Right lung (tissue), 5 donors: ENCODE data around the gene GABPB2. TPM values are rescaled to one million over a fixed set of nuclear protein-coding genes. Genes with fewer than 3 reads are reported as not detected.

Experiments used
- DNase-seq, 2 donors: peaks; one replicate each; pipeline ENCODE4 v3.0.0-alpha.2; 2013
- polyA plus RNA-seq, 5 donors: library from polyadenylated mRNA; unstranded; fragments of 120-200 nt; gene quantifications; one replicate each; pipeline versions ENCODE4 v1.2.1 to v1.2.3, GENCODE V29; 2013; ENCODE audit warnings: inconsistent platforms in 1 of 5, low replicate concordance in 1 of 5; ENCODE audit not compliant: insufficient read length in 5 of 5, insufficient read depth in 1 of 5

Gene GABPB2
- polyA plus RNA-seq, 5 donors: 8.2 to 13.5 (median 10.9) TPM

GRCh38 chr1:151158751-151159251 is 88.2 kb downstream of the GABPB2 start:
- DNase-seq: no peak

GRCh38 chr1:151159373-151159772 is 88.8 kb downstream of the GABPB2 start:
- no peak for DNase-seq

- no peak for DNase-seq
Observed at GRCh38 chr1:151164732-151165280, 94.2 kb downstream of the GABPB2 start.

GRCh38 chr1:151165281-151165737 is 94.7 kb downstream of the GABPB2 start:
- DNase-seq: peak in 1 of 2 donors; percentile 61

- peak; percentile 97 for DNase-seq
Observed at GRCh38 chr1:151165738-151166504, 95.4 kb downstream of the GABPB2 start, which contains the start of the genes LYSMD1 and SCNM1. Gene LYSMD1, minus strand, starts transcription at chr1:151165902. Its CDS starts 644 bp downstream, at chr1:151165258. Gene SCNM1, plus strand, starts transcription at chr1:151166144. Its CDS starts 9 bp downstream, at chr1:151166153.

GRCh38 chr1:151166505-151166956 is 96.0 kb downstream of the GABPB2 start:
- no peak for DNase-seq

- no peak for DNase-seq
Observed at GRCh38 chr1:151167116-151167515, 96.6 kb downstream of the GABPB2 start.

- no peak for DNase-seq
Observed at GRCh38 chr1:151171190-151171589, 100.6 kb downstream of the GABPB2 start.

Other genes with a start within 250 kb of the GABPB2 start
- gene ARNT, start 194.2 kb upstream of the GABPB2 start, polyA plus RNA-seq: 10 to 100 TPM; 62.5 to 88.0 (median 78.2) TPM
- gene CTXND2, start 183.6 kb upstream of the GABPB2 start, polyA plus RNA-seq: under 1 TPM in 1 of 5 donors, not detected in 4; 0.13 TPM
- gene SETDB1, start 144.4 kb upstream of the GABPB2 start, polyA plus RNA-seq: 100 to 1,000 TPM in 1 of 5 donors, 10 to 100 TPM in 4; 67.5 to 102 (median 83.8) TPM
- 100 to 1,000 TPM; 232 to 283 (median 242) TPM for gene CERS2, start 95.9 kb upstream of the GABPB2 start, polyA plus RNA-seq
- gene ANXA9, start 88.5 kb upstream of the GABPB2 start, polyA plus RNA-seq: 1 to 10 TPM; 7.7 to 9.7 (median 8.6) TPM
- gene MINDY1, start 63.9 kb upstream of the GABPB2 start, polyA plus RNA-seq: 10 to 100 TPM; 32.3 to 46.9 (median 42.6) TPM
- 10 to 100 TPM; 33.2 to 44.5 (median 40.8) TPM for gene PRUNE1, start 62.3 kb upstream of the GABPB2 start, polyA plus RNA-seq
- gene BNIPL, start 34.2 kb upstream of the GABPB2 start, polyA plus RNA-seq: 10 to 100 TPM in 1 of 5 donors, 1 to 10 TPM in 4; 5.9 to 11.1 (median 8.6) TPM
- 10 to 100 TPM in 4 of 5 donors, 1 to 10 TPM in 1; 9.4 to 11.6 (median 11.0) TPM for gene C1orf56, start 23.0 kb upstream of the GABPB2 start, polyA plus RNA-seq
- 100 to 1,000 TPM; 108 to 125 (median 114) TPM for gene CDC42SE1, start 11.1 kb upstream of the GABPB2 start, polyA plus RNA-seq
- 10 to 100 TPM; 19.8 to 24.2 (median 23.2) TPM for gene MLLT11, start 10.4 kb upstream of the GABPB2 start, polyA plus RNA-seq
- 10 to 100 TPM; 21.8 to 27.0 (median 25.1) TPM for gene SEMA6C, start 75.9 kb downstream of the GABPB2 start, polyA plus RNA-seq
- gene TNFAIP8L2, start 85.9 kb downstream of the GABPB2 start, polyA plus RNA-seq: 1 to 10 TPM; 1.9 to 2.8 (median 2.5) TPM
- 10 to 100 TPM; 15.7 to 18.6 (median 15.8) TPM for gene LYSMD1, start 95.1 kb downstream of the GABPB2 start, polyA plus RNA-seq
- 10 to 100 TPM; 34.8 to 41.0 (median 39.2) TPM for gene SCNM1, start 95.4 kb downstream of the GABPB2 start, polyA plus RNA-seq
- gene TMOD4, start 105.2 kb downstream of the GABPB2 start, polyA plus RNA-seq: 1 to 10 TPM; 1.1 to 3.2 (median 1.7) TPM
- gene VPS72, start 119.4 kb downstream of the GABPB2 start, polyA plus RNA-seq: 10 to 100 TPM; 56.3 to 68.0 (median 64.0) TPM
- gene PIP5K1A, start 127.8 kb downstream of the GABPB2 start, polyA plus RNA-seq: 10 to 100 TPM; 61.2 to 66.1 (median 62.2) TPM
- gene PSMD4, start 184.0 kb downstream of the GABPB2 start, polyA plus RNA-seq: 100 to 1,000 TPM; 135 to 163 (median 145) TPM
- 10 to 100 TPM; 15.2 to 19.8 (median 16.1) TPM for gene ZNF687, start 211.5 kb downstream of the GABPB2 start, polyA plus RNA-seq